ENCODE results near the gene CLASP1.

DNA sequence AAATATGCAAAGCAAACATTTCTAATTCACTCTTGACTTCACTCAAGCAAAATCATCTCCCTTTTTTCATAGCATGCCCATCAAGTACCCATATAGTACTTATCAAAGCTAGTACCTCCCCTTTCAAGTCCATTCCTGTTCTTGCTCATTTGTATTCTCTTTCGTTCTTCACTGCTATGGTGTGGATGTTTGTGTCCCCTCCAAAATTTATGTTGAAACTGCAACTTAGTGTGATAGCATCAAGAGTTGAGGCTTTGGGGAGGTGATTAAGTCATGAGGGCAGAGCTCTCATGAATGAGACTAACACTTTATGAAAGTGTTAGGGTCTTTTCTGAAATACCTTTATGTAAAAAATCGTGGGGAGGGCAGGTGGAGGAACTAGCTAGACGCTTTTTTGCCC lies 65.7 kb downstream of the CLASP1 start:
- TF ChIP-seq, protein P1, sequence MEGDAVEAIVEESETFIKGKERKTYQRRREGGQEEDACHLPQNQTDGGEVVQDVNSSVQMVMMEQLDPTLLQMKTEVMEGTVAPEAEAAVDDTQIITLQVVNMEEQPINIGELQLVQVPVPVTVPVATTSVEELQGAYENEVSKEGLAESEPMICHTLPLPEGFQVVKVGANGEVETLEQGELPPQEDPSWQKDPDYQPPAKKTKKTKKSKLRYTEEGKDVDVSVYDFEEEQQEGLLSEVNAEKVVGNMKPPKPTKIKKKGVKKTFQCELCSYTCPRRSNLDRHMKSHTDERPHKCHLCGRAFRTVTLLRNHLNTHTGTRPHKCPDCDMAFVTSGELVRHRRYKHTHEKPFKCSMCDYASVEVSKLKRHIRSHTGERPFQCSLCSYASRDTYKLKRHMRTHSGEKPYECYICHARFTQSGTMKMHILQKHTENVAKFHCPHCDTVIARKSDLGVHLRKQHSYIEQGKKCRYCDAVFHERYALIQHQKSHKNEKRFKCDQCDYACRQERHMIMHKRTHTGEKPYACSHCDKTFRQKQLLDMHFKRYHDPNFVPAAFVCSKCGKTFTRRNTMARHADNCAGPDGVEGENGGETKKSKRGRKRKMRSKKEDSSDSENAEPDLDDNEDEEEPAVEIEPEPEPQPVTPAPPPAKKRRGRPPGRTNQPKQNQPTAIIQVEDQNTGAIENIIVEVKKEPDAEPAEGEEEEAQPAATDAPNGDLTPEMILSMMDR (conservative IDR thresholded peaks at IDR 0.05) = no peak
- no peak for TF ChIP-seq ZFX (IDR thresholded peaks at IDR 0.05)
